Measurements from ENCODE around the gene TNFSF18.

DNA sequence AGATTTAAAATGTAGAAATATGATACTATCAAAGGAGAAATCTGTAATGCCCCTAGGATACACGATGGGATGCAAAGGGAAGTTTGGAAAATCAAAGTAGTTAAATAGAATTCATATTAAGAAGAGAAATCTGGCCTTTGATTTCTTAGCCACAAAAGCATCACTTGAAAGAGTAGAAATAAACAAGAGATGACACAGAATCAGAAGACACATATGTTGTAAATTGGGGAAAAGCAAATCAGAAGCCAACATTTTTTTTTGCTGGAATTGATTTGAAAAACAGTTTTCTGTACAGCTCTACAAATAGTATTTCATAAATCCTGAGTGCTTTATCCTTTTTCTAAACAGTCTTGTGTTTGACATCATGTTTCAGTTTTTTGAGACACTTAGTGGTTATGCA is 12.4 kb upstream of the TNFSF18 start:
- TF ChIP-seq POLR2AphosphoS5 (IDR thresholded peaks at IDR 0.05) (no peak), EP300 (IDR thresholded peaks at IDR 0.05) (no peak), POLR2A (IDR thresholded peaks at IDR 0.05) (no peak)
- TF ChIP-seq, protein P1, sequence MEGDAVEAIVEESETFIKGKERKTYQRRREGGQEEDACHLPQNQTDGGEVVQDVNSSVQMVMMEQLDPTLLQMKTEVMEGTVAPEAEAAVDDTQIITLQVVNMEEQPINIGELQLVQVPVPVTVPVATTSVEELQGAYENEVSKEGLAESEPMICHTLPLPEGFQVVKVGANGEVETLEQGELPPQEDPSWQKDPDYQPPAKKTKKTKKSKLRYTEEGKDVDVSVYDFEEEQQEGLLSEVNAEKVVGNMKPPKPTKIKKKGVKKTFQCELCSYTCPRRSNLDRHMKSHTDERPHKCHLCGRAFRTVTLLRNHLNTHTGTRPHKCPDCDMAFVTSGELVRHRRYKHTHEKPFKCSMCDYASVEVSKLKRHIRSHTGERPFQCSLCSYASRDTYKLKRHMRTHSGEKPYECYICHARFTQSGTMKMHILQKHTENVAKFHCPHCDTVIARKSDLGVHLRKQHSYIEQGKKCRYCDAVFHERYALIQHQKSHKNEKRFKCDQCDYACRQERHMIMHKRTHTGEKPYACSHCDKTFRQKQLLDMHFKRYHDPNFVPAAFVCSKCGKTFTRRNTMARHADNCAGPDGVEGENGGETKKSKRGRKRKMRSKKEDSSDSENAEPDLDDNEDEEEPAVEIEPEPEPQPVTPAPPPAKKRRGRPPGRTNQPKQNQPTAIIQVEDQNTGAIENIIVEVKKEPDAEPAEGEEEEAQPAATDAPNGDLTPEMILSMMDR (IDR thresholded peaks at IDR 0.05): no peak
